ENCODE data around the gene ATP6V0D1.

ATP6V0D1 gene

GRCh38 chr16:67460961-67461360 lies 20.0 kb downstream of the ATP6V0D1 start:
- DNase-seq = no peak

- DNase-seq = no peak
Measured at GRCh38 chr16:67460168-67460567, 20.8 kb downstream of the ATP6V0D1 start.

- no peak for DNase-seq
Measured at GRCh38 chr16:67459861-67460150, 21.2 kb downstream of the ATP6V0D1 start.

- no peak for DNase-seq
Measured at GRCh38 chr16:67459066-67459860, 21.7 kb downstream of the ATP6V0D1 start.

- DNase-seq = no peak
Measured at GRCh38 chr16:67458121-67458641, 22.8 kb downstream of the ATP6V0D1 start.

GRCh38 chr16:67457611-67458010 lies 23.3 kb downstream of the ATP6V0D1 start:
- DNase-seq = no peak

- DNase-seq = no peak
Measured at GRCh38 chr16:67456391-67457081, 24.4 kb downstream of the ATP6V0D1 start.

GRCh38 chr16:67454852-67455251 lies 26.1 kb downstream of the ATP6V0D1 start:
- DNase-seq = no peak

GRCh38 chr16:67454104-67454503 lies 26.9 kb downstream of the ATP6V0D1 start:
- DNase-seq = no peak

GRCh38 chr16:67451704-67452435 lies 29.1 kb downstream of the ATP6V0D1 start:
- DNase-seq = no peak

- no peak for DNase-seq
Measured at GRCh38 chr16:67451061-67451703, 29.8 kb downstream of the ATP6V0D1 start.

GRCh38 chr16:67449739-67450138 lies 31.2 kb downstream of the ATP6V0D1 start:
- no peak for DNase-seq

GRCh38 chr16:67449336-67449735 lies 31.6 kb downstream of the ATP6V0D1 start:
- no peak for DNase-seq

- DNase-seq = no peak
Measured at GRCh38 chr16:67448580-67448979, 32.4 kb downstream of the ATP6V0D1 start.

- no peak for DNase-seq
Measured at GRCh38 chr16:67447508-67448076, 33.4 kb downstream of the ATP6V0D1 start.

GRCh38 chr16:67446968-67447507 lies 33.9 kb downstream of the ATP6V0D1 start:
- no peak for DNase-seq

- no peak for DNase-seq
Measured at GRCh38 chr16:67445913-67446907, 34.7 kb downstream of the ATP6V0D1 start.

GRCh38 chr16:67445441-67445912 lies 35.5 kb downstream of the ATP6V0D1 start:
- no peak for DNase-seq

- DNase-seq = no peak
Measured at GRCh38 chr16:67445126-67445426, 35.9 kb downstream of the ATP6V0D1 start.

GRCh38 chr16:67444259-67445125 lies 36.5 kb downstream of the ATP6V0D1 start:
- DNase-seq = no peak
